ENCODE results near the gene ASB8. TPM values are rescaled to one million over a fixed set of nuclear protein-coding genes. Genes with fewer than 3 reads are reported as not detected.

The ASB8 gene
- total and polyA plus RNA-seq, 11 donors = 24.9 to 97.6 (median 79.1) TPM

GRCh38 chr12:48164451-48164850 is 7.1 kb upstream of the ASB8 start:
- no peak overlapping the region for H3K4me3 ChIP-seq
- ATAC-seq (no peak), DNase-seq (no peak)
- TF ChIP-seq POLR2A (IDR thresholded peaks at IDR 0.05) (no peak), CTCF (IDR thresholded peaks at IDR 0.05) (no peak)
- H3K4me1 ChIP-seq = peaks cover 0 to 5% (median 0%) of the 10 kb centered on the region in 12 donors
- intact Hi-C loops (cut with DNase I) = loop anchor here in 7 of 10 donors (2.0 to 10.0 kb wide), 4 partner anchors 67 to 200 kb away; partner anchors contain the start of gene TMEM106C (in 3 of the 7)
- H3K27ac ChIP-seq = no peak overlapping the region
- WGBS, 4 donors = 72 to 90% (median 80%) methylated on average over 2 of the region's 2 CpGs
- no peaks in the 10 kb centered on the region for H3K9me3 ChIP-seq
- no peaks in the 10 kb centered on the region for H3K36me3 ChIP-seq
- peaks cover 0 to 9% (median 0%) of the 10 kb centered on the region in 9 donors for H3K27me3 ChIP-seq

GRCh38 chr12:48163150-48163747 is 5.9 kb upstream of the ASB8 start:
- DNase-seq = no peak
- TF ChIP-seq POLR2A (IDR thresholded peaks at IDR 0.05) (no peak), CTCF (IDR thresholded peaks at IDR 0.05) (no peak)
- H3K27ac ChIP-seq = no peak overlapping the region
- H3K27me3 ChIP-seq = peaks cover 0 to 9% (median 0%) of the 10 kb centered on the region in 9 donors
- H3K4me1 ChIP-seq = peaks cover 0 to 5% (median 0%) of the 10 kb centered on the region in 12 donors
- ATAC-seq = no peak
- intact Hi-C loops (cut with DNase I) = loop anchor here in 4 of 10 donors (5.0 to 10.0 kb wide), 2 partner anchors 66 to 198 kb away; partner anchors contain the start of gene TMEM106C (in 3 of the 4)
- H3K36me3 ChIP-seq = no peaks in the 10 kb centered on the region
- 49 to 77% (median 65%) methylated on average over 5 of the region's 5 CpGs for WGBS, 4 donors
- no peaks in the 10 kb centered on the region for H3K9me3 ChIP-seq
- H3K4me3 ChIP-seq = no peak overlapping the region

- Histone ChIP-seq H3K4me1 (peaks cover 0 to 21% (median 12%) of the 10 kb centered on the region in 12 donors), H3K36me3 (no peaks in the 10 kb centered on the region), H3K4me3 (no peak overlapping the region), H3K27ac (no peak overlapping the region), H3K27me3 (peaks cover 0 to 5% (median 0%) of the 10 kb centered on the region in 9 donors), H3K9me3 (no peaks in the 10 kb centered on the region)
- DNase-seq (peak in 1 of 5 donors; percentile 53), ATAC-seq (no peak)
- 32 to 49% (median 45%) methylated on average over 2 of the region's 2 CpGs for WGBS, 4 donors
- no peak for TF ChIP-seq CTCF (IDR thresholded peaks at IDR 0.05)
- no peak for TF ChIP-seq POLR2A (IDR thresholded peaks at IDR 0.05)
- intact Hi-C loops (cut with DNase I) = loop anchor here in 4 of 10 donors (5.0 to 10.0 kb wide), 2 partner anchors 64 to 196 kb away; partner anchors contain the start of gene TMEM106C (in 3 of the 4)
Measured at GRCh38 chr12:48160807-48161206, 3.5 kb upstream of the ASB8 start.

GRCh38 chr12:48160046-48160445 is 2.7 kb upstream of the ASB8 start:
- Histone ChIP-seq H3K27ac (no peak overlapping the region), H3K4me3 (no peak overlapping the region), H3K9me3 (no peaks in the 10 kb centered on the region), H3K36me3 (no peaks in the 10 kb centered on the region), H3K27me3 (no peaks in the 10 kb centered on the region), H3K4me1 (peaks cover 0 to 25% (median 13%) of the 10 kb centered on the region in 12 donors)
- WGBS, 4 donors = 83 to 90% (median 87%) methylated on average over 5 of the region's 5 CpGs
- no peak for TF ChIP-seq CTCF (IDR thresholded peaks at IDR 0.05)
- no peak for TF ChIP-seq POLR2A (IDR thresholded peaks at IDR 0.05)
- intact Hi-C loops (cut with DNase I) = loop anchor here in 4 of 10 donors (5.0 to 10.0 kb wide), 2 partner anchors 63 to 195 kb away; partner anchors contain the start of gene TMEM106C (in 3 of the 4)
- no peak for ATAC-seq
- no peak for DNase-seq

Data from heart left ventricle (tissue), 16 donors.